Uterus (tissue), 4 donors: ENCODE results near the gene CCL4L2. TPM values are rescaled to one million over a fixed set of nuclear protein-coding genes. Genes with fewer than 3 reads are reported as not detected.
"Not testable (repeated sequence)": the region's sequence is repeated elsewhere in the genome, so short reads cannot be mapped to it uniquely, and the experiment has no call there.

Source experiments
- DNase-seq, 2 donors: peaks; one replicate each; pipeline ENCODE4 v3.0.0-alpha.2; 2019 to 2020
- H3K27ac ChIP-seq, 2 donors: fragments of 200-600 bp; sonication (generic); 1 replicate in 1 of 2; 2 replicates in 1 of 2; pipeline ENCODE4 v1.5.1; 2016 to 2018
- H3K27me3 ChIP-seq, 2 donors: fragments of 200-600 bp; sonication (generic); one replicate each; pipeline ENCODE4 v1.5.1; 2018 to 2019; ENCODE audit warnings: control low read depth in 1 of 2
- H3K36me3 ChIP-seq, 2 donors: fragments of 200-600 bp; sonication (generic); one replicate each; pipeline ENCODE4 v1.5.1; 2019; ENCODE audit warnings: control low read depth in 1 of 2
- H3K4me1 ChIP-seq, 2 donors: fragments of 200-600 bp; sonication (generic); one replicate each; pipeline ENCODE4 v1.5.1; 2018 to 2019; ENCODE audit warnings: control low read depth in 1 of 2
- H3K4me3 ChIP-seq, 2 donors: fragments of 200-600 bp; sonication (generic); 1 replicate in 1 of 2; 2 replicates in 1 of 2; pipeline ENCODE4 v1.5.1; 2018 to 2019; ENCODE audit warnings: mild to moderate bottlenecking in 1 of 2
- H3K9me3 ChIP-seq, 2 donors: fragments of 200-600 bp; sonication (generic); one replicate each; pipeline ENCODE4 v1.5.1; 2019; ENCODE audit warnings: control low read depth in 1 of 2
- CTCF ChIP-seq, 4 experiments: fragments of 200-600 bp in 2 of 4; fragments of 450-650 bp in 2 of 4; sonication (generic) in 2 of 4; IDR thresholded peaks; one replicate each; pipeline ENCODE4 v1.5.1; 2016 to 2019; ENCODE audit warnings: antibody characterized with exemption in 4 of 4, mild to moderate bottlenecking in 2 of 4, moderate library complexity in 1 of 4
- POLR2A ChIP-seq, 2 donors: fragments of 450-650 bp; IDR thresholded peaks; one replicate each; pipeline ENCODE4 v1.6.1; 2016; ENCODE audit warnings: antibody characterized with exemption in 2 of 2, mild to moderate bottlenecking in 1 of 2, moderate library complexity in 1 of 2
- intact Hi-C: fragments of 100-400 bp; cut with DNase I; formaldehyde crosslinking; loops from one replicate; pipeline ENCODE4 v1.15.1; 2023; ENCODE audit warnings: low total_unique reads
- total RNA-seq, 4 donors: library from RNA; depleted of rRNA in 3 of 4; stranded (reverse); fragments of >200 nt in 3 of 4; gene quantifications; one replicate each; pipeline versions ENCODE4 v1.1.0 to v1.2.4, GENCODE V29; 2014 to 2023
- donor health status: DM: yes; HTN: yes; CAD: no.

The CCL4L2 gene
- total RNA-seq, 4 donors from 2014 or later = 6.7 TPM; not detected in 3

GRCh38 chr17:36193216-36193775 is 17.6 kb upstream of the CCL4L2 start:
- H3K4me3 ChIP-seq = no peak overlapping the region
- H3K9me3 ChIP-seq = no peaks in the 10 kb centered on the region
- no peak overlapping the region for H3K27ac ChIP-seq
- TF ChIP-seq CTCF (IDR thresholded peaks at IDR 0.05) (no peak), POLR2A (IDR thresholded peaks at IDR 0.05) (no peak)
- H3K36me3 ChIP-seq = no peaks in the 10 kb centered on the region
- intact Hi-C loops = no loop called here
- no peaks in the 10 kb centered on the region for H3K4me1 ChIP-seq
- H3K27me3 ChIP-seq = no peaks in the 10 kb centered on the region
- DNase-seq = no peak

GRCh38 chr17:36194147-36194831 is 16.6 kb upstream of the CCL4L2 start:
- H3K27me3 ChIP-seq, H3K27ac ChIP-seq, H3K4me3 ChIP-seq, H3K4me1 ChIP-seq, intact Hi-C loops, H3K36me3 ChIP-seq, DNase-seq, H3K9me3 ChIP-seq: not testable (repeated sequence)

- H3K36me3 ChIP-seq, DNase-seq, H3K4me1 ChIP-seq, intact Hi-C loops, H3K9me3 ChIP-seq, H3K27ac ChIP-seq, H3K27me3 ChIP-seq, H3K4me3 ChIP-seq: not testable (repeated sequence)
These were observed 15.9 kb upstream of the CCL4L2 start for GRCh38 chr17:36194832-36195433.

GRCh38 chr17:36195434-36196130 is 15.3 kb upstream of the CCL4L2 start:
- TF ChIP-seq POLR2A (IDR thresholded peaks at IDR 0.05) = no peak
- intact Hi-C loops = no loop called here
- no peaks in the 10 kb centered on the region for H3K36me3 ChIP-seq
- no peak overlapping the region for H3K27ac ChIP-seq
- H3K4me3 ChIP-seq = no peak overlapping the region
- H3K9me3 ChIP-seq = no peaks in the 10 kb centered on the region
- no peaks in the 10 kb centered on the region for H3K4me1 ChIP-seq
- DNase-seq = no peak
- no peaks in the 10 kb centered on the region for H3K27me3 ChIP-seq

- DNase-seq = no peak
- H3K9me3 ChIP-seq = no peaks in the 10 kb centered on the region
- no peaks in the 10 kb centered on the region for H3K4me1 ChIP-seq
- intact Hi-C loops = no loop called here
- no peaks in the 10 kb centered on the region for H3K27me3 ChIP-seq
- no peaks in the 10 kb centered on the region for H3K36me3 ChIP-seq
- TF ChIP-seq POLR2A (IDR thresholded peaks at IDR 0.05) (no peak), CTCF (IDR thresholded peaks at IDR 0.05) (no peak)
- H3K4me3 ChIP-seq = no peak overlapping the region
- no peak overlapping the region for H3K27ac ChIP-seq
These were observed 14.8 kb upstream of the CCL4L2 start for GRCh38 chr17:36196131-36196486.

- H3K4me3 ChIP-seq = no peak overlapping the region
- TF ChIP-seq CTCF (IDR thresholded peaks at IDR 0.05) (no peak), POLR2A (IDR thresholded peaks at IDR 0.05) (no peak)
- no peak for DNase-seq
- H3K4me1 ChIP-seq = no peaks in the 10 kb centered on the region
- H3K27ac ChIP-seq = no peak overlapping the region
- no peaks in the 10 kb centered on the region for H3K9me3 ChIP-seq
- intact Hi-C loops = no loop called here
- H3K36me3 ChIP-seq = no peaks in the 10 kb centered on the region
- H3K27me3 ChIP-seq = no peaks in the 10 kb centered on the region
These were observed 13.5 kb upstream of the CCL4L2 start for GRCh38 chr17:36197387-36197703.
